Ascending aorta (tissue), 2 donors: ENCODE results near the gene HOXC4. TPM values are rescaled to one million over a fixed set of nuclear protein-coding genes. Genes with fewer than 3 reads are reported as not detected.
A peak's percentile ranks its signal among the peaks of the same experiment; 100 is the strongest.

Experiments used
- DNase-seq, 2 donors: peaks; one replicate each; pipeline ENCODE4 v3.0.0-alpha.2; 2019; ENCODE audit warnings: low spot score in 2 of 2
- H3K27ac ChIP-seq, 2 donors: fragments of 200-600 bp; sonication (generic); one replicate each; pipeline ENCODE4 v1.5.1; 2016 to 2017; ENCODE audit warnings: mild to moderate bottlenecking in 1 of 2
- H3K27me3 ChIP-seq: fragments of 200-600 bp; sonication (generic); one replicate; pipeline ENCODE4 v1.5.1; 2017
- H3K36me3 ChIP-seq, 2 donors: fragments of 200-600 bp; sonication (generic); one replicate each; pipeline ENCODE4 v1.5.1; 2016
- H3K4me1 ChIP-seq, 2 donors: fragments of 200-600 bp; sonication (generic); one replicate each; pipeline ENCODE4 v1.5.1; 2016 to 2017; ENCODE audit warnings: mild to moderate bottlenecking in 1 of 2
- H3K4me3 ChIP-seq, 2 donors: fragments of 200-600 bp; sonication (generic); one replicate each; pipeline ENCODE4 v1.5.1; 2016 to 2017; ENCODE audit warnings: mild to moderate bottlenecking in 1 of 2
- H3K9me3 ChIP-seq, 2 donors: fragments of 200-600 bp; sonication (generic); one replicate each; pipeline ENCODE4 v1.5.1; 2016
- CTCF ChIP-seq, 3 experiments: fragments of 200-600 bp in 2 of 3; fragments of 450-650 bp in 1 of 3; sonication (generic) in 2 of 3; IDR thresholded peaks; one replicate each; pipeline ENCODE4 v1.5.1; 2016 to 2019; ENCODE audit warnings: antibody characterized with exemption in 3 of 3, mild to moderate bottlenecking in 1 of 3, moderate library complexity in 1 of 3
- intact Hi-C: fragments of 100-400 bp; cut with DNase I; formaldehyde crosslinking; loops from one replicate; pipeline ENCODE4 v1.15.1; 2023
- total RNA-seq: library from RNA; depleted of rRNA; stranded (reverse); fragments of >200 nt; gene quantifications from one replicate; pipeline ENCODE4 v1.1.0, GENCODE V29; 2016

Gene HOXC4
- total RNA-seq, 1 donor from 2014 or later: 0.32 TPM

GRCh38 chr12:54032627-54033100 is 21.0 kb upstream of the HOXC4 start, which contains the start of gene HOXC5:
TSS of gene HOXC5 (plus strand) at chr12:54033050. CDS start at chr12:54033123, 73 bp downstream.
- Histone ChIP-seq H3K27me3 (peaks cover 3% of the 10 kb centered on the region), H3K36me3 (no peaks in the 10 kb centered on the region), H3K9me3 (no peaks in the 10 kb centered on the region), H3K4me3 (peak within 1 kb of the TSS; percentile 47 to 68), H3K27ac (peak within 1 kb of the TSS in 1 of 2 donors; percentile 11), H3K4me1 (peaks cover 0 to 5% of the 10 kb centered on the region in 2 donors)
- TF ChIP-seq CTCF (IDR thresholded peaks at IDR 0.05): peak; percentile 81 to 99 (median 97)
- peak in 1 of 2 donors; percentile 85 for DNase-seq
- intact Hi-C loops: loop anchor here (1.0 to 5.0 kb wide), 3 partner anchors 26 to 159 kb away; no protein-coding TSS in a partner anchor

- DNase-seq: no peak
- H3K36me3 ChIP-seq: no peaks in the 10 kb centered on the region
- H3K4me1 ChIP-seq: peaks cover 0 to 5% of the 10 kb centered on the region in 2 donors
- H3K27ac ChIP-seq: peak overlapping the region in 1 of 2 donors; percentile 11
- no peaks in the 10 kb centered on the region for H3K9me3 ChIP-seq
- peak overlapping the region; percentile 47 to 68 for H3K4me3 ChIP-seq
- no peaks in the 10 kb centered on the region for H3K27me3 ChIP-seq
- intact Hi-C loops: loop anchor here (2.0 to 5.0 kb wide), 2 partner anchors 27 to 109 kb away; no protein-coding TSS in a partner anchor
- TF ChIP-seq CTCF (IDR thresholded peaks at IDR 0.05): no peak
Measured at GRCh38 chr12:54033106-54033979, 20.3 kb upstream of the HOXC4 start.

GRCh38 chr12:54033980-54034784 is 19.5 kb upstream of the HOXC4 start:
- Histone ChIP-seq H3K9me3 (no peaks in the 10 kb centered on the region), H3K27me3 (no peaks in the 10 kb centered on the region), H3K4me3 (peak overlapping the region; percentile 47 to 68), H3K27ac (no peak overlapping the region), H3K4me1 (peaks cover 0 to 5% of the 10 kb centered on the region in 2 donors), H3K36me3 (no peaks in the 10 kb centered on the region)
- no peak for TF ChIP-seq CTCF (IDR thresholded peaks at IDR 0.05)
- intact Hi-C loops: loop anchor here (2.0 to 5.0 kb wide), 3 partner anchors 15 to 108 kb away; no protein-coding TSS in a partner anchor
- no peak for DNase-seq

- Histone ChIP-seq H3K27me3 (no peaks in the 10 kb centered on the region), H3K4me3 (no peak overlapping the region), H3K27ac (no peak overlapping the region), H3K4me1 (peaks cover 0 to 5% of the 10 kb centered on the region in 2 donors), H3K36me3 (no peaks in the 10 kb centered on the region), H3K9me3 (no peaks in the 10 kb centered on the region)
- DNase-seq: no peak
- no peak for TF ChIP-seq CTCF (IDR thresholded peaks at IDR 0.05)
- intact Hi-C loops: loop anchor here (2.0 to 5.0 kb wide), 2 partner anchors 16 to 107 kb away; no protein-coding TSS in a partner anchor
Measured at GRCh38 chr12:54034785-54035310, 18.8 kb upstream of the HOXC4 start.
